Measurements from ENCODE around the gene MAST1.

Gene MAST1

DNA sequence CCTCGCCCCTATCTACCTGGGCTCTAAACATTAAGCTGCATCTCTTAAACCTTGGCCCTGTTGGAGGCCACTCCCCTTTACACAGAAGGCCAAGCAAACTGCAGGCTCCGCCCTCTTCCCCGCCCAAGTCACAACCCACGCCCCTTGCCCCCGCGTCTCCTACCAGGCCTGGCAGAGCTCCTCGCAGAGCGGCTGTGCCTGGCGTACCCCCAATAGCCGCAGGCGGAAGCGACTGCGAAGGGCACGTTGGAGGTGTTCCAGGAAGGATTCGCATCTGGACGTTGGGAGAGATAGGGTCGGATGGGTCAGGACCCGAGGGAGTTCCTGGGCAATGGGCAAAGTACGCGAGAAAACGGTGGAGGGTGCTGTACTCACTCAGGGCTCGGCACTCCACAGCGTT is 9.8 kb upstream of the MAST1 start (continued):
- TF ChIP-seq, protein P1, sequence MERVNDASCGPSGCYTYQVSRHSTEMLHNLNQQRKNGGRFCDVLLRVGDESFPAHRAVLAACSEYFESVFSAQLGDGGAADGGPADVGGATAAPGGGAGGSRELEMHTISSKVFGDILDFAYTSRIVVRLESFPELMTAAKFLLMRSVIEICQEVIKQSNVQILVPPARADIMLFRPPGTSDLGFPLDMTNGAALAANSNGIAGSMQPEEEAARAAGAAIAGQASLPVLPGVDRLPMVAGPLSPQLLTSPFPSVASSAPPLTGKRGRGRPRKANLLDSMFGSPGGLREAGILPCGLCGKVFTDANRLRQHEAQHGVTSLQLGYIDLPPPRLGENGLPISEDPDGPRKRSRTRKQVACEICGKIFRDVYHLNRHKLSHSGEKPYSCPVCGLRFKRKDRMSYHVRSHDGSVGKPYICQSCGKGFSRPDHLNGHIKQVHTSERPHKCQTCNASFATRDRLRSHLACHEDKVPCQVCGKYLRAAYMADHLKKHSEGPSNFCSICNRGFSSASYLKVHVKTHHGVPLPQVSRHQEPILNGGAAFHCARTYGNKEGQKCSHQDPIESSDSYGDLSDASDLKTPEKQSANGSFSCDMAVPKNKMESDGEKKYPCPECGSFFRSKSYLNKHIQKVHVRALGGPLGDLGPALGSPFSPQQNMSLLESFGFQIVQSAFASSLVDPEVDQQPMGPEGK (tag by site-specific recombination; IDR thresholded peaks at IDR 0.05) = peak; percentile 54

- TF ChIP-seq IKZF3 (tag by site-specific recombination; IDR thresholded peaks at IDR 0.05) (peak; percentile 30; the same call in 1 of the 2 replicates), ZNF221 (tag by site-specific recombination; IDR thresholded peaks at IDR 0.05; ENCODE audit: borderline replicate concordance) (no peak)
- H3K27ac ChIP-seq (ENCODE audit: extremely low read depth, low read depth, low read length) = no peak overlapping the region
- H3K4me1 ChIP-seq (ENCODE audit: control insufficient read depth, insufficient read depth, low read length) = 0 out of 2 replicates have a peak, but pooled peaks cover 2% of the 10 kb centered on the region
- CTCF ChIA-PET = interaction anchor here (1.1 to 1.9 kb wide), 3 partner anchors 11 to 20 kb away, joined by 3 to 15 read pairs (median 3); no protein-coding TSS in a partner anchor
- no peak overlapping the region for H3K4me3 ChIP-seq (ENCODE audit: low read depth, low read length)
- no peaks in the 10 kb centered on the region for H3K36me3 ChIP-seq (ENCODE audit: control insufficient read depth in 2 of 2, insufficient read depth in 1 of 2, low read length in 2 of 2)
- H3K9me3 ChIP-seq (ENCODE audit: control insufficient read depth, insufficient read depth, low read depth, low read length) = no peaks in the 10 kb centered on the region
- POLR2A ChIA-PET = interaction anchor here (1.4 kb wide), 1 partner anchor 48 kb away, joined by 3 read pairs; the partner anchor contains the start of gene DNASE2
These were observed 4.9 kb upstream of the MAST1 start for GRCh38 chr19:12833418-12833737.

DNA sequence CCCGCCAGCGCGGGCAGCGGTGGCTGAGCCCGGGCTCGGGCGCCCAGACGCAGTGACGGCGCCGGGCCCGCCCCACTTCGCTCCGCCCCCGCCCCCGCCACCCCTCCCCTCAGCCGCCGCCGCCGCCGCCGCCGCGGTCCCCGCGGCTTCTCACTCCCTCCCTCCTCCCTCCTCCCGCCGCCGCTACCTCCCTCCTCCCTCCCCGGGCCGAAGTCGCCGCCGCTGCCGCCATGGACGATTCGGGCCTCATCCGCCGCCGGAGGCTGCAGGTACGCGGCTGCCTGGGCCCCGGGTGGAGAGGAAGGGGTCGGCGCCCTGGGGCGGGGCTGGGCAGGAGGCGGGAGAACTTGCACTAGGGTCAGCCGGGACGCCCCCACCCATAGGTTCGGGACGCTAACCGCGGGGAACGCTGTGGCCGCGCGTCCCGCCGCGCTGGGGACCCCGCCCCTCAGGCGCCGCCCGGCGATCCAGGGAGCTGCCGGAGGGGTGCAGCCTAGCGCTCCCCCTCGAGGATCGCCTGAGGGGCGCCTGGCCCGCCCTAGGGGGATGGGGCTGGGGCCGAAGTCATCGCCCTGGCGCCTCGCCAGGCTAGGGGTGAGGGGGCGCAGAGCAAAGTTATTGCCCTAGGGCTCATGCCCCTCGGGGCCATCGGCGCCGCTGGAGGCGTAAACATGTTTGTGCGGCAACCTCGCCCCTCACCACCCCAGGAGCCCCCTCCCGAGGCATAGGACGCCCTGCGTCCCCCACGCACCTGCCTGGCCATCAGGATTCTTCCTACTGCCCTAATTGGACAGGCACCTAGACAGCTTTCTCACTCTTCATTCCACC is 4.4 kb upstream of the MAST1 start:
- ChIA-PET CTCF (interaction anchor here (0.6 to 1.9 kb wide), 7 partner anchors 8 to 94 kb away, joined by 3 to 15 read pairs (median 3); no protein-coding TSS in a partner anchor), POLR2A (interaction anchor here (1.4 to 1.5 kb wide), 2 partner anchors 28 to 47 kb away, joined by 3 to 6 read pairs; partner anchors contain the start of genes DNASE2 and RNASEH2A)
- Histone ChIP-seq H3K27ac (ENCODE audit: extremely low read depth, low read depth, low read length) (no peak overlapping the region; the same call in 1 of the 2 replicates), H3K9me3 (ENCODE audit: control insufficient read depth, insufficient read depth, low read depth, low read length) (no peaks in the 10 kb centered on the region), H3K4me1 (ENCODE audit: control insufficient read depth, insufficient read depth, low read length) (0 out of 2 replicates have a peak, but pooled peaks cover 2% of the 10 kb centered on the region), H3K4me3 (ENCODE audit: low read depth, low read length) (peak overlapping the region; percentile 58), H3K36me3 (ENCODE audit: control insufficient read depth in 2 of 2, insufficient read depth in 1 of 2, low read length in 2 of 2) (no peaks in the 10 kb centered on the region)
- TF ChIP-seq ZNF585B (tag by site-specific recombination; IDR thresholded peaks at IDR 0.05) = no peak
- peak; percentile 95 for TF ChIP-seq ZFHX2 (tag by site-specific recombination; conservative IDR thresholded peaks at IDR 0.05)
- peak; percentile 82 for TF ChIP-seq ZBTB26 (tag by site-specific recombination; optimal IDR thresholded peaks at IDR 0.05)
- peak; percentile 96 for TF ChIP-seq ZNF335 (tag by site-specific recombination; conservative IDR thresholded peaks at IDR 0.05)
- TF ChIP-seq KLF9 (tag by site-specific recombination; IDR thresholded peaks at IDR 0.05; ENCODE audit: low read depth) = peak; percentile 78
- TF ChIP-seq ZNF341 (tag by site-specific recombination; IDR thresholded peaks at IDR 0.05; ENCODE audit: low read depth) = peak; percentile 60; the same call in 1 of the 2 replicates
- TF ChIP-seq ZNF398 (tag by site-specific recombination; IDR thresholded peaks at IDR 0.05) = peak; percentile 94
- TF ChIP-seq SP2 (tag by site-specific recombination; IDR thresholded peaks at IDR 0.05) = peak; percentile 34; the same call in 1 of the 2 replicates
- TF ChIP-seq KLF1 (tag by site-specific recombination; IDR thresholded peaks at IDR 0.05) = peak; percentile 81
- TF ChIP-seq ZNF394 (tag by site-specific recombination; IDR thresholded peaks at IDR 0.05; ENCODE audit: borderline replicate concordance) = 0 out of 2 replicates have a peak, but pooled peaks have one; percentile 10
- peak; percentile 29; the same call in 1 of the 2 replicates for TF ChIP-seq ZBTB20 (tag by site-specific recombination; IDR thresholded peaks at IDR 0.05)
- peak; percentile 87; the same call in 1 of the 2 replicates for TF ChIP-seq ZNF561 (tag by site-specific recombination; IDR thresholded peaks at IDR 0.05; ENCODE audit: borderline replicate concordance)
- peak; percentile 92 for TF ChIP-seq GLIS2 (tag by site-specific recombination; IDR thresholded peaks at IDR 0.05)
- TF ChIP-seq OSR2 (tag by site-specific recombination; IDR thresholded peaks at IDR 0.05) = 0 out of 2 replicates have a peak, but pooled peaks have one; percentile 6
- TF ChIP-seq ZNF580 (tag by site-specific recombination; IDR thresholded peaks at IDR 0.05) = no peak
- peak; percentile 43 for TF ChIP-seq ZNF692 (tag by site-specific recombination; IDR thresholded peaks at IDR 0.05)
- no peak for TF ChIP-seq ZNF747 (tag by site-specific recombination; IDR thresholded peaks at IDR 0.05)
- no peak for TF ChIP-seq ZNF23 (tag by site-specific recombination; IDR thresholded peaks at IDR 0.05; ENCODE audit: borderline replicate concordance)
- TF ChIP-seq KLF16 (tag by site-specific recombination; IDR thresholded peaks at IDR 0.05) = 0 out of 2 replicates have a peak, but pooled peaks have one; percentile 17
- TF ChIP-seq KLF10 (tag by site-specific recombination; IDR thresholded peaks at IDR 0.05) = peak; percentile 42; the same call in 1 of the 2 replicates
- TF ChIP-seq SP3 (tag by site-specific recombination; IDR thresholded peaks at IDR 0.05) = peak; percentile 64
